Stimulated activated CD4-positive, alpha-beta T cell treated with anti-CD3 and anti-CD28 coated beads, Interleukin-15, amount 100 ng/mL, for 24 hours (primary cell): ENCODE results near the gene RECQL5.

Experiments
- DNase-seq: peaks from one replicate; pipeline ENCODE4 v3.0.0-alpha.2; 2020

Gene RECQL5

GRCh38 chr17:75632428-75632827 lies 34.5 kb downstream of the RECQL5 start:
- no peak for DNase-seq

DNA sequence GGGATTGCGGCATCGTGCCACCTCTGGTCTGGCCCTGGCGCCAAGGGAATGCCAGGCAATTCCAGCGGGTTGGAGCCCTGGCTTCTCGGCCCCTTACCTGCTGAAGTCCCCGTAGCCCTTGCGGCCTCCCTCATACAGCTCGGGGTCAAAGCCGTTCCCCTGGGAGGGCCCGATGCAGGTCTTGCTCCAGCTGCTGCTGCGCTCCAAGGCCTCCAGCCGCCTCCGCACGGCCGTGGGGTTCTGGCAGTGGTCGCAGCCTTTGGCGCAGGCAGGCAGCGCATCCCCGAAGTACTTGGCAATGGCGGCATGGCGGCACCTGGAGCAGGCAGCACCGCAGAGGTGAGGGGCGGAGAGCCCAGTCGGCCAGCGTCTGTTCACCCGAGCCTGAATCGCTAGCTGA lies 35.6 kb downstream of the RECQL5 start:
- DNase-seq: no peak

DNA sequence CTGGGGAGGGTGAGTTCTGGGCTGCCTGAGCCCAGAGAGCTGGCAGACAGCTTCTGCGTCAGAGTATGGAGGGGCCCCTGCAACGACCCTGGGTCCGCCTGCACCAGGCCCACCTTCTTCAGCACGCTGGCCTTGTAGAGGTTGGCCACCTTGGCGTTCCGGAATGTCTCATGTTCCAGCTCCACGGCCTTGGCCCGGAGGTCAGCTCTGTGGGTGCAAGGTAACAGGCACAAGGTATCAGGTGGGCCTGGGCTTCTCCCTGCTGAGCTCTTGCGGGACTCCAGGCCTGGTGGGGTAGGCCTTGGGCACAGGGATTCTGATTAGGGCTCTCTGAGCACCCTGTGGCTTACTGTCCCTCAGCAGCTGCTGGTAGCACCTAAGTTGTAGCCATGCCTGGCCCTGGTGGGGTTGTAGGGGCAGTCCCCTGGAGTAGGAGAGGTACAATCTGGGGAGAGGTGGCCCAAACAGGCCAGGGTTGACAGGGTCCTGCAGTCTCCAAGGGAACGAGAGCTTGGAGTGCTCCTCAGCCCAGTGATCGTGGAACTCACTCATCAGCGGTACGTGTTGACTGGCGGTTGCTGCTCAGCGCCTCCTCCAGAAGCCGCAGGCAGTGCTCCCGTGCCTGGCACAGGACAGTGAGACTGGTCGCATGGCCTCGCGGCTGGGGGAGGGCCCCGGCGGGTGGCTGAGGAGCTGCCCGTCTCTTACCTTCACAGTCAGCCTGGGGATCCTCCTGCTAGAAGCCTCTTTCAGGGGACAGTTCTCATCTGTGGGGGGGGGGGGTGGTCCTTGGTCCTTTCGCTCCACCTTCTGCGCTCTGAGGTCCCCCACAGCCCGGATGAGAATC lies 36.7 kb downstream of the RECQL5 start:
- DNase-seq: no peak

GRCh38 chr17:75629157-75629556 lies 37.8 kb downstream of the RECQL5 start:
- no peak for DNase-seq

GRCh38 chr17:75628425-75628824 lies 38.5 kb downstream of the RECQL5 start:
- no peak for DNase-seq

DNA sequence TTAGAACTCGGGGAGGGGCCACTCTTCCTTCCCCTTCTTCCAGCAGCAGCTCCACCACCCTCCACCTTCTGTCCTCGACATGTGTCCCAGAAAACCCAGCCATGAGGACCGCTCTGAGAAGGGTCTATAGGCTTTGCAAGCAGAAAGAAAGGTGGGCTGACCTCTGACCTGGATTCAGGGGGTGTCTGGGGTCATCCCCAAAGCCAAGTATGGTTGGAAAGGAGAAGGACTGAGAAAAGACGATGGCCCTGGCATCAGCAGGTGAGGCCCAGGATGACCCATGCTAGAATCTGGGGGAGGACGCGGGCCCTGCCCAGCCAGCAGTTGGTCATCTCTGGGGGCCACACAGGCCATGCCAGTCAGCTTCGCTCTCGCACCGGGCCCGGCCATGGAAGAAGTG lies 39.9 kb downstream of the RECQL5 start:
- DNase-seq: no peak

GRCh38 chr17:75626496-75627038 lies 40.4 kb downstream of the RECQL5 start:
- no peak for DNase-seq

DNA sequence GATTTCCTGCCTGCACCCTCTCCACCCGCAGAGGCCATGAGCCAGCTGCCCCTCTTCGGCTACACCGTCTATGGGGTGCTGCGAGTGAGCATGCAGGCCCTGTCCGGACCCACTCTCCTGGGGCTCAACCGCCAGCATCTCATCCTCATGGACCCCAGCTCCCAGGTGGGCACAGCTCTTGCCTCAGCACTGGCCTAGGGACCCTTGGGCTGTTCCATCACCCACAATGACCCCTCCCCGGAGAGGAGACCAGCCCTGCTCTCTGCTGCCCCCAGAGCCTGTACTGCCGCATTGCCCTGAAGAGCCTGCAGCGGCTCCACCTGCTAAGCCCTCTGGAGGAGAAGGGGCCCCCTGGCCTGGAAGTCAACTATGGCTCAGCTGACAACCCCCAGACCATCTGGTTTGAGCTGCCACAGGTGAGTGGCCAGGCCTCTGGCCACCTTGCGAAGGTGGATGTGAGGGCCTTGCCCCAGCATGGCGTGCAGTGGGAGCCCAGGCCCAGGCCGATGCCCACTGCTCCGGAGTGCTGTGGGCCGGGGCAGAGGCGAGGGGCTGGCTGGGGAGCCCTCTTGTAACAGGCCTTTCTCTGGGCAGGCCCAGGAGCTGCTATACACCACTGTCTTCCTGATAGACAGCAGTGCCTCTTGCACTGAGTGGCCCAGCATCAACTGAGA lies 41.0 kb downstream of the RECQL5 start:
- peak; percentile 38 for DNase-seq

DNA sequence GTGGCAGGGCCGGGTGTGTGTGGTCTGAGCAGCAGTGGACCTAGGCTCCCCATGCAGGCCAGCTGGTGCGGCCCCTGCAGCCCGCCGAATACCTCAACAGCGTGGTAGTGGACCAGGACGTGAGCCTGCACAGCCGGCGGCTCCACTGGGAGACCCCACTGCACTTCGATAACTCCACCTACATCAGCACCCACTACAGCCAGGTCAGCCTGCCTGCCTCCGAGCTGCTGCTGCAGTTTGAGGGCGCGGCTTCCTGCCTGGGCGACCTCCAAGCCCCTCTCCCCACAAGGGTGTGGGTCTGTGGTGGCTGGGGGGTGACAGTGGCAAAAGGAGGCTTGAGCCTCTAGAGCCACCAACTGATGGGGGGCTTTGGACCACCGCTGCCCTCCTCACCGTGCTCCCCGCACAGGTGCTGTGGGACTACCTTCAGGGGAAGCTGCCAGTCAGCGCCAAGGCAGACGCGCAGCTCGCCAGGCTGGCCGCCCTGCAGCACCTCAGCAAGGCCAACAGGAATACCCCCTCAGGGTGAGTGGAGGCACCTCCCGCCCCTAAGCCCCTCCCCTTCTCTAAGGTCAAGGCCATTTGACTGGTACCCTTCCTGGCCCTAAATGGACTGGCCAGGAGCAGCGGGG lies 42.1 kb downstream of the RECQL5 start:
- no peak for DNase-seq

- DNase-seq: no peak
Observed at GRCh38 chr17:75624021-75624420, 42.9 kb downstream of the RECQL5 start.

DNA sequence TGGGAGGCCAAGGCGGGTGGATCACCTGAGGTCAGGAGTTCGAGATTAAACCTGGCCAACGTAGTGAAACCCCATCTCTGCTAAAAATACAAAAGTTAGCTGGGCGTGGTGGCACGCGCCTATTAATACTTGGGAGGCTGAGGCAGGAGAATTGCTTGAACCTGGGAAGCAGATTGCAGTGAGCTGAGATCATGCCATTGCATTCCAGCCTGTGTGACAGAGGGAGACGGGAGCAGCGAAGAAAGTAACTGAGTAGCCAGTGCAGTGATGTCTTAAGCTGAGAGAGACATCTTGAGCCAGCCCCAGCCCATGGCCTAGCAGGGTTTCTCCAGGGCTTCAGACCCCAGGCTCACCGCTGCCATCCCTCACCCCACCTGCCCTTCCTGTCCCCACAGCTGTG lies 43.6 kb downstream of the RECQL5 start:
- no peak for DNase-seq

DNA sequence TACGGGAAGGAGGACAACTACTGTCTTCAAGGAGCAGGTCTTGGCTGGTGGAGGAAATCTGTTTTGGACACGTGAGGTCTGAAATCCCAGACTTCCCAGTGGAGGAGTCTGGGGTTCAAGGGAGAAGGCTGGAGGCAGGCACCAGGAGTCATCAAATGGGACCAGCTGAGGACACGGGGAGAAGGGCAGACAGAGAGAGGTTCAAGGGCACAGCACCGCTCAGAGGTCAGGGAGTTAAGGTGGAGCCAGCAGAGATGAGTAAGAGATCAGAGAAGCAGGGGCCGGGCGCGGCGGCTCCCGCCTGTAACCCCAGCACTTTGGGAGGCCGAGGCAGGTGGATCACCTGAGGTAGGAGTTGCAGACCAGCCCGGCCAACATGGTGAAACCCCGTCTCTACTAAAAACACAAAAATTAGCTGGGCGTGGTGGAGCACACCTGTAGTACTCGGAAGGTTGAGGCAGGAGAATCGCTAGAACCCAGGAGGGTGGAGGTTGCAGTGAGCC lies 44.1 kb downstream of the RECQL5 start:
- DNase-seq: no peak

GRCh38 chr17:75622076-75622475 lies 44.9 kb downstream of the RECQL5 start:
- DNase-seq: no peak

DNA sequence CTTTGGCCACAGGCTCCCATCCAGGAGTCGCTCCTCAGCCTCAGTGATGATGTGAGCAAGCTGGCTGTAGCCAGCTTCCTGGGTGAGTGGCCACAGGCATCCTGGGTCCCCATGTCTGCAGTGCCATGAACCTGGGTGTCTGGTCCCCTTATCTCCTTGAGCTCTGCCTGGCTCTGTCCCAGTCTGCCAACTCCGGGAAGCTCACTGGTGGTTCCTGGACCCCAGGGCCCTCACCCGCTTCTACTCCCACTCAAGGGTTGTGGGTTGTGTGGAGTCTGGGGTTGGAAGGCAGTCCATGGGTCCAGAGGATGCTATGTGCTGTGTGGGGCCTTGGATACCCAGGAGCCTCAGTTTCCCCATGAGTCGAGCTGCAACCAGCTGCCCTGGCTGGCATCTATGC lies 45.5 kb downstream of the RECQL5 start:
- no peak for DNase-seq

GRCh38 chr17:75619506-75620431 lies 47.2 kb downstream of the RECQL5 start:
- DNase-seq: peak; percentile 42

DNA sequence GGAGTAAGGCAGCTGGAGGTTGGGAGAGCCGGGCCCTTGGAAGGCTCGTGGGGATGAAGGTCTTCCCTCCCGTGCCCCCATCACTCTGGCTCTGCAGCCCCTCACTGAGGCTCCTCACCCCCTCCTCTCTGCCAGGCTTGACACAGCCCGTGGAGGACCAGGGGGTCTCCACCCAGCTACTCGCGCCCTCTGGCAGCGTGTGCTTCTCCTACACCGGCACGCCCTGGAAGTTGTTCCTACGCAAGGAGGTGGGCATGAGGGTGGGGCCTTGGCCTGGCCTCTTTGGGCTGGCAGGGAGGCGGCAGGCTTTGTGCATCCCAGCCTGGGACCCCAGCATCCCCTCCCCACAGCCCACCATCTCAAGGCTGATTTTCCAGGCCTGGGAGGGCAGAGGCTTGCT lies 49.3 kb downstream of the RECQL5 start:
- DNase-seq: no peak

- DNase-seq: no peak
Observed at GRCh38 chr17:75617218-75617617, 49.7 kb downstream of the RECQL5 start.

GRCh38 chr17:75616521-75617122 lies 50.3 kb downstream of the RECQL5 start:
- no peak for DNase-seq

DNA sequence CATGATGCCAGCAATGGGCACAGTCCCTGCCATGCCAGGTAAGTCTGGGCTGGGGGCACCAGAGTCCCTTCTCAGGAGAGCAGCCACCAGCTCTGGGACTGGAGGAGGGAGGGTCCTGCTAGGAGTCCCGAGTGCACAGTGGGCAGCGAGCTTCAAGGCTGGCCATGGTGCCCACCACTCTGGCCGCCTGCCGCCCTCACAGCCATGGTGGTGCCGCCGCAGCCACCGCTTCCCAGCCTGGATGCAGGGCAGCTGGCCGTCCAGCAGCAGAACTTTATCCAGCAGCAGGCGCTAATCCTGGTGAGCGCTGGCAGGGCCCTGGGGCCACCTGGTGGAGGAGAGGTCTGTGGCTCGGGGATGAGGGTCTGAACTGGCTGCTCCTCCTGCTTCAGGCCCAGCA lies 51.7 kb downstream of the RECQL5 start:
- DNase-seq: no peak

DNA sequence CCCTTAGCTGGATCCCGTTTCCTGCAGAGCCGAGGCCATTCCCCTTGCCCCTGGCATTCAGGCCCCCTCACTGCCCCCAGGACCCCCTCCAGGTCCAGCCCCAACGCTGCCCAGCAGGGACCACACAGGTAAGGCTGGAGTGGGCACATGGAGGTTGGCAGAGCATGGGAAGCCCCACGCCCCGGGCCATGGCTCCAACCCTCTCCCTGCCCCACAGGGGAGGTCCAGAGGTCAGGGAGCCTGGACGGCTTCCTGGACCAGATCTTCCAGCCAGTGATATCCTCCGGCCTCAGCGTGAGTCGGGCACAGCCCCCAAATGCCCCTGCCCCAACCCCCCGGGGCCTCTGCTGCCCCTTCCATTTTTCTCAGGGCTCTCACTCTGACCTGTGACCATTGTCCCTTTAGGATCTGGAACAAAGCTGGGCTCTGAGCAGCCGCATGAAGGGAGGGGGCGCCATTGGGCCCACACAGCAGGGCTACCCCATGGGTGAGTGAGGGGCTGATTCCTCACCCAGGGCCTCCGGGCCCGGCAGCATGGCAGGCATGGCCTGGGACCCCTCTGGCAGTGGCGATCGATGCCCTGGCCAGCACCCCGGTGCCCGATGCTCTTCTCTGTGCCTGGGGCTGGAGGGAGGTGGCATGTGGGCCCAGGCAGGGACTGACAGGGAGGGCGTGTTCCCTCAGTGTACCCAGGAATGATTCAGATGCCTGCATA lies 52.2 kb downstream of the RECQL5 start:
- no peak for DNase-seq

DNA sequence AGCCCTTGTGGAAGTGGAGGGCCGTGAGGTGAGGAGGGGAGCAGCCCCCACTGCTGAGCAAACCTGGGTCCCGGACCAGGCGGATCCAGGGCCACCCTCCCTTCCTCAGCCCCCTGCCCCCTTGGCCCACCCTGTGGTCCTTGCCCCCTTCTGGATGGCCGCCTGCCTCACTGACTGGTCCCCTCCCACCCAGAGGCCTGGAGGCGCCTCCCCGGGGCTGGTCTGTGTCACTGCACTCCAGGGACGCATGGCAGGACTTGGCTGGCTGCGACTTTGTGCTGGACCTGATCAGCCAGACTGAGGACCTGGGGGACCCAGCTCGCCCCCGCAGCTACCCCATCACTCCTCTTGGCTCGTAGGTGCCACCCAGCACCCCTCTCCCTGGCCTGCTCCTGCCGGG lies 52.9 kb downstream of the RECQL5 start:
- no peak for DNase-seq
